ENCODE data around the gene WDTC1.
"Not testable (repeated sequence)": the region's sequence is repeated elsewhere in the genome, so short reads cannot be mapped to it uniquely, and the experiment has no call there.

WDTC1 gene

DNA sequence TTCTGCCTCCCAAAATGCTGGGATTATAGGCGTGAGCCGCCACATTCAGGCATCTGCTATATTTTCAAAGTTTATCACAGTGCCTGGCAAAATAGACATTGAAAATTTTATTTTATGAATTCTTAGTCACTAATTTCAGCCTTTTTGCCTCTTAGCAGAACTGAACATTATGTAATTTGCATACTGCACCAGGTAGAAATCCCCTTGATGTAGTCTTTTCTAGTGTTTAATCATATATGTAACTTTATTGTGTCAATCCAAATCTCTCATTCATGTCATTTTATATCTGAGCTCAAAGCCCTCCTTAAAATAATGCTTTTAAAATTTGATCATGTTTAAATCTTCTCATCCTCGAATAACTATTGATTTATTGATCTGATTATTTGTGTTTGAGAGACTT lies 19.2 kb downstream of the WDTC1 start:
- DNase-seq = no peak

DNA sequence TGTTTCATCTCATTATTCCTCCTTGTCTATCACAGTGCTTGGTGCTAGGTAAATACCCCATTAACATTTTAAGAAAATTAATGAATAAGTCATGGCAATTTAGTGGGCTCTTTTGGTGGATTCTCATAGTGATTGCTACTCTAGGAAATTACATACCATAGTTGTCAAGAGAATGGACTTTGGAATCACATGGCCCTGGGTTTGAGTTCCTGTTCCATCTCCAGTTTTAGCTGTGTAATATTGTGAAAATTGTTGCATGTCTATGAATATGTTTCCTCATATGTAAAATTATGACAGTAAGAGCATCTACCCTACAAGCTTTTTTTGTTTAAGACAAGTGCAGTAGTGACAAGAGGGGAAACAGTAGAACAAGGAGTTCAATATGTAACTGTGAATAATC lies 20.7 kb downstream of the WDTC1 start:
- DNase-seq = no peak

DNA sequence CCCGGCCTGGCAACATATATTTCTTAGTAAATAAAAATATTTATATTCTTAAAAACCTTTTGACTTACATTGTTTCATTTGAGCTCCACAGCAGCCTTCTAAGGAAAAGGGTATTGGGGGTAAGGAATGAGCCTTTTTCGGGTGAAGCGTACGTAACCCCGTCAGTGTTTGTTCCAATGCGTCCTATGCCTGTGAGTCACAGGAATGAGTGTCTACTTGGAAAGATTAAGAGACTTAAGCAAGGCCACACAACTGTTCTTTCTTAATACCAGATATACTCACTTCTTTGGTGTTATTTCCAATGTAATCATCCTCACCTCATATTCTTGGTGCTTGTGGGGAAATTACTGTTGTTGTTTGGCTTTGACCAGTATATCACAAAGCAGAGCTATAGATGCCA lies 22.7 kb downstream of the WDTC1 start:
- DNase-seq = no peak

DNA sequence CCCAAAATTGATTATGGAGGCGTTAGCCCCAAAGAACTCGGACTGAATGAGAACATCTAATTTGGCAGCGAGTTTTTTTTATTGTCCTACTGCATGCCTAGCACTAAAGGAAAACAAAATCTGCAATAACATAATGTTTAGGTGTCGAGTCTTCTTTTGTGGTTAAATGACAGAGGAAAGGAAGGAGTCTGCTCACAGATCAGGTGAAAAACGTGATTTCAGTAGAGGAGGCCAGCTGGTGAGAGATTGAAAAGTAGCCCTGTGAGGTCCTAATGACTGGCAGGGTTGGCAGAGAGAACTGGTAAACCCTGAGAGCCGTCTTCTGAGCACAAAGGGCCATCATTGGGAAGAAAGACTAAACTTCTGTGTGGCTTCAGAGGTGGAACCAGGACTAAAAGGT lies 24.2 kb downstream of the WDTC1 start:
- DNase-seq = no peak

DNA sequence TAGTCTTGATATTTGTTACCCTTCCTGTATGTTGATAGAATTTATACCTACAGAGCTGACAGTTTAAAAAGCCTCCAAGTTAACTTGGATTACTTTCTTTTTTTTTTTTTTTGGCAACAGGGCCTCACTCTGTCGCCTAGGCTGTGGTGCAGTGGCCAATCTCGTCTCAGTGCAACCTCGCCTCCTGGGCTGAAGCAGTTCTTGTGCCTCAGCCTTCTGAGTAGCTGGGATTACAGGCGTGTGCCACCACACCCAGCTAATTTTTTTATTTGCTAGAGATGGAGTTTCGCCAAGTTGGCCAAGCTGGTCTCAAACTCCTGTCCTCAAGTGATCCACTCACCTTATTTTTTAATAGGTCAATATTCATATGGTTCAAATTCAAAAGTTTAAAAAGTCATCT lies 32.7 kb downstream of the WDTC1 start:
- no peak for DNase-seq

DNA sequence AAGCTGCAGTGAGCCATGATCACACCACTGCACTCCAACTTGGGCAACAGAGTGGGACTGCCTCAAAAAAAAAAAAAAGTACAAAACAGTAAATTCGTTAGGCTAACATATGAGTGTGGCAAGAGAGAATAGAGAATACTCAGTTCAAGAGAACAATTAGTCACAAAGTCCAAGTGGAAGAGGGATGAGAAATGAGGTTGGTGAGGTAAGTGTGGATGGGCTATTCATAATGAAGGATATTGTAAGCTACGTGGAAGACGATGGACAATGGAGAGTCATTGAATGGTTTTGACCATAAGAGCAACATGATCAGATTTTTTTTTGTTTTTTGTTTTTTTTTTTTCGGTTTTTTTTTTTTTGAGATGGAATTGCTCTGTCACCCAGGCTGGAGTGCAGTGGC lies 34.8 kb downstream of the WDTC1 start:
- DNase-seq = no peak

DNA sequence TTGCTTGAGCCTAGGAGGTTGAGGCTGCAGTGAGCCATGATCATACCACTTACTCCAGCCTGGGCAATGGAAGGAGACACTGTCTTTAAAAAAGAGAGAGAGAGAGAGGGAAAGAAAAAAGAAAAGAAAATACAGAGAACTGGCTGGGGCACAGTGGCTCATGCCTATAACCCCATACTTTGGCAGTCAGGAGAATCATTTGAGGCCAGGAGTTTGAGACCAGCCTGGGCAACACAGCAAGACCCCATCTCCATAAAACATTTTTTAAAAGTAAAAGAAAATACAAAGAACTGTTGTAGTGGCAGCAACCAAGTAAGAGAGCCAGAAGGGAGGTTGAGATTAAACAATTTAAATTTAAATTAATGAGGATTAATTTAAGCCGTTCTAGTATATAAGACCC lies 39.8 kb downstream of the WDTC1 start:
- no peak for DNase-seq

DNA sequence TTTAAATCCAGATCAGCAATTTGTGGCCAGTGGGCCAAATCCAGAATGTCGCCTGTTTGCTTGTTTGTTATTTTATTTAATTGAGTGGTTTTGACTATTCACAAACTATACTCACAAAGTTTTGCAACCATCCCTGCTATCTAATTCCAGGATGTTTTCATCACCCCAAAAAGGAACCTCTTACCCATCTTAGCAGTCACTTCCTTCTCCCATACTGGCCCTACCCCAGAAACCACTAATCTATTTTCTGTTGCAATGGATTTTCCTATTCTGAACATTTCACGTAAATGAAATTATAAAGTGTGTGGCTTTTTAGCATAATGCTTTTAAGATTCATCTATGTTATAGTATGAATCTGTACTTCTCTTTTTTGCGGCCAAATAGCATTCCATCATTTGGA lies 41.3 kb downstream of the WDTC1 start:
- peak; percentile 3 for DNase-seq

DNA sequence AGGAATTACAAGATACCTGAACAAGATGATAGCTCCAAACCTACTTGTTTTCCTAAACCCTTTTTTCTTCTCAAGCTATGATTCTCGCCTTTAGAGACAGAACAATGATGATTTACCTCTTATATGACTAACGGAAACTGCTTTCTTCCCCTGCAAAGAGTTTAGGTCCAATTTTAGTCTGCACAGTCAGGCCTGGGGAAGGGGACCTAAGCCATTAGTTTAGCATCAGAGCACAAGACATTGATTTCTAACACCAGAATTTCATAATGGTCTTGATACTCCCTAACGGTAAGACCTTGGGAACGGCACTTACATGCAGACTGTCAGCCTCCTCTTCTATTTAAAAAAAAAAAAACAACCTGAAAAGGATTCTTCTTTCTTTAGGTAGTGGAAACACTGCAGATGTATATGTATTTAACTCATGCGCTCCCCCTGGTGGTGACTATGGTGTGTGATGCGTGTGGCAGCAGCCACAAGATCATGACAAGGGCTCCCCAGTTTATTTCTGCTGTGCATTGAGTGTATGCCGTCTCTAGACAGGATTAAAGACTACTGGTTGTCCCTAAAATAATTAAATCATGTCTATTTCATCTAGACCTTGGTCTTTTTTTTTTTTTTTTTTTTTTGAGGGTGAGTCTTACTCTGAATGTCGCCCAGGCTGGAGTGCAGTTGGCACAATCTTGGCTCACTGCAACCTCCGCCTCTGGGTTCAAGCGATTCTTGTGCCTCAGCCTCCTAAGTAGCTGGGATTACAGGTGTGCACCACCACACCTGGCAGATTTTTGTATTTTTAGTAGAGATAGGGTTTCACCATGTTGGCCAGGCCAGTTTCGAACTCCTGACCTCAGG lies 50.2 kb downstream of the WDTC1 start:
- DNase-seq = peak; percentile 87

DNA sequence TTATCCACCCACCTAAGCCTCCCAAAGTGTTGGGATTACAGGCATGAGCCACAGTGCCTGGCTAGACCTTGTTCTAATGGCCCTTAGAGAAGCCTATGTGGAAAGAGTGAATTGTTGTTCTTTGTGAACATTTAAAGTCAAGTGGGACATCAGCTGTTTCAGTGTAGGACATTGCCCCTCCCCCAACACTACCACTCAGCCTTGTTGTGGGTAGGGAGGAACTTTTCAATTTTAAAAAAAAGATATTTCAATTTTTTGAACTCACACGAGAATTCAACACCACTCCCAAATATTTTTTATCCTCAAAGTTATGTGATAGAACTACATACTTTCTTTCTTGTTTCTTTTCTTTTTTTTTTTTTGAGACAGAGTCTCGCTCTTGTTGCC lies 50.8 kb downstream of the WDTC1 start:
- DNase-seq = no peak

DNA sequence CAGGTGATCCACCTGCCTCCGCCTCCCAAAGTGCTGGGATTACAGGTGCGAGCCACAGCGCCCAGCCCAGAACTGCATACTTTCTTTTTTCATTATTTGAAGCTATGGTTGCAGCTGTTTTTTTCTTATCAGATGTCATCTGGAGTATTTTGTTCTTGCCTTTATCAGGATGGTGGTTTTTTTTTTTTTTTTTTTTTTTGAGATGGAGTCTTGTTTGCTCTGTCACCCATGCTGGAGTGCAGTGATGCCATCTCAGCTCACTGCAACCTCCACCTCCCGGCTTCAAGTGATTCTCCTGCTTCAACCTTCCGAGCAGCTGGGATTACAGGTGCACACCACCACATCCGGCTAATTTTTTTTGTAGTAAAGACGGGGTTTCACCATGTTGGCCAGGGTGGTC lies 51.4 kb downstream of the WDTC1 start:
- not testable (repeated sequence) for DNase-seq

DNA sequence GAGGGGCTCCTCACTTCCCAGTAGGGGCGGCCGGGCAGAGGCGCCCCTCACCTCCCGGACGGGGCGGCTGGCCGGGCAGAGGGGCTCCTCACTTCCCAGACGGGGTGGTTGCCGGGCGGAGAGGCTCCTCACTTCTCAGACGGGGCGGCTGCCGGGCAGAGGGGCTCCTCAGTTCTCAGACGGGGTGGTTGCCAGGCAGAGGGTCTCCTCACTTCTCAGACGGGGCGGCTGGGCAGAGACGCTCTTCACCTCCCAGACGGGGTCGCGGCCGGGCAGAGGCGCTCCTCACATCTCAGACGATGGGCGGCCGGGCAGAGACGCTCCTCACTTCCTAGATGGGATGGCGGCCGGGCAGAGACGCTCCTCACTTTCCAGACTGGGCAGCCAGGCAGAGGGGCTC lies 54.7 kb downstream of the WDTC1 start:
- not testable (repeated sequence) for DNase-seq

DNA sequence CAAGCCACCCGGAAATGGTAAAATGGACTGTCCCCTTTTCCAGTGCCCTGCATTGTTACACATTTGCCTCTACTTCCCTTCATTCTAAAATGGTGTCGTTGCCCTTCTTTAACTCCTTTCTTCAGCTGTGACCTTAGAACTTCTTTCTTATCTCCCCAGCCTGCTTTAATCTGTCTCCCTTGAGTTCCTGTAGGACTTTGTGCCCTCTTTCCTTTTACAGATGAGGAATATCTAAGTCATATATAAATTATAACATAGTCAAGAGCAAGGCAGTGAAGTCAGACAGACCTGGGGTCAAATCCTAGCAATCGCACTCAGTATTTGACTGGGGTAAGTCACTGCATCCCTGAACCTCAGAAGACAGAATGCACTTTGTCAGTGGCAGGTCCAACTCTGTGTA lies 56.1 kb downstream of the WDTC1 start:
- DNase-seq = no peak

DNA sequence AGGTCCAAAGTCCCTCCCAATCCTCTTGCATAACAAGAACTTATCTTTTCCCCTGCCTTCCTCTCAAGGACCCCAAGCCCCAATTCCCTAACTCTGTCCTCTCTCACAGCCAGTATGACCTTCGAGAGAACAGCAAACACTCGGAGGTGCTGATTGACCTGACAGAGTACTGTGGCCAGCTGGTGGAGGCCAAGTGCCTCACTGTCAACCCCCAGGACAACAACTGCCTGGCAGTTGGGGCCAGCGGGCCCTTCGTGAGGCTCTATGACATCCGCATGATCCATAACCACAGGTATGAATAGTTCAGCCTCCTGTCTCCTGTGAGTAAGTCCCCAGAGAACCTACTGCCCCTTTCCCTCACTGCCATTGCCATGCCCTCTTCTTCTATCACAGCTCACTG lies 57.7 kb downstream of the WDTC1 start:
- no peak for DNase-seq

DNA sequence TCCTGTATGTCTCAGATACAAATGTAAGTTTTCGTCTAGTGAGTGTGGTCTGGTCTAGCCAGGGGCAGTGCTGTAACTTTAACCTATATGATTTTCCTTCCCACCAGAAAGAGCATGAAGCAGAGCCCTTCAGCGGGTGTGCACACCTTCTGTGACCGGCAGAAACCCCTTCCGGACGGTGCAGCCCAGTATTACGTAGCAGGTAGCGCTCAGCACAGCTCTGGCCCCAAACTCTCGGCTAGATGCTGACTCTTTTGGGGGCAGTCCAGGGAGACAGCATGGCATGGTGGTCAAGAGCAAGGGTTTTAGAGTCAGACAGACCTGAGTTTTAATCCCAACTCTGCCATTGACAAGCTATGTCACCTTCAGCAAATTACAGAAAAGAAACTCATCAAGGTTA lies 59.5 kb downstream of the WDTC1 start:
- DNase-seq = no peak

DNA sequence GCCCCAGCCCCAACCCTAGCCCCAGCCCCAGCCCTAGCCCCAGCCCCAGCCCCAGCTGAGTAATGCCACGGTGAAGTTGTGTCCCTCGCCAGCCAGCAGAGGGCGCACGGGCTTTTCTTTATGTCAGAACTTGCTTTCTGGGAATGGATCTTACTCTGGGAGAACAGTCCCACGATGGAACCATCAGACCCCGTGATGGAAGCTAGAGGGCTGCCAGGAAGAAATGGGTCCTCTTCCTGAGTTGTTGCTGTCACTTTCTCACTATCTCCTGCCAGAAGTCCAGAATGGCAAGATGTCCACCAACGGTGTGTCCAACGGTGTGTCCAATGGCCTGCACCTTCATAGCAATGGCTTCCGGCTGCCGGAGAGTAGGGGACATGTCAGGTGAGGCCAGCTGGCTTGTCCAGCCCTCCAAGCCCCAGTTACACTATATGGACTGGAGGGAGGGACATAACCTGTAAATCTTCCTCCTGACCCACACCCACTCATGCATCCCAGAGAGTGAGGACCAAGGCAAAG lies 62.4 kb downstream of the WDTC1 start:
- DNase-seq = peak; percentile 57

DNA sequence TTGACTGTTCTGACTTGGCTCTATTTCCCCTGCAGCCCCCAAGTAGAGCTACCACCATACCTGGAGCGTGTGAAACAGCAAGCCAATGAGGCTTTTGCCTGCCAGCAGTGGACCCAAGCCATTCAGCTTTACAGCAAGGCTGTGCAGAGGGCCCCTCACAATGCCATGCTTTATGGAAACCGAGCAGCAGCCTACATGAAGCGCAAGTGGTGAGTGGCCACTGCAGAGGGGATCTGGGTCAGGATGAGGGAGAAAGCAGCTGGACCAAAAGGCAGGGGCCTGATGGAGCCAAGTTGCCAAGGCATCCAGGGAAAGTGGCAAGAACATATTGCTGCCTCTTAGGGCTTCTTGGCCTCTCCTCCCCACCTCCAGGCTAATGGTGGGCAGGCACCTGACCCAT lies 63.5 kb downstream of the WDTC1 start:
- no peak for DNase-seq

DNA sequence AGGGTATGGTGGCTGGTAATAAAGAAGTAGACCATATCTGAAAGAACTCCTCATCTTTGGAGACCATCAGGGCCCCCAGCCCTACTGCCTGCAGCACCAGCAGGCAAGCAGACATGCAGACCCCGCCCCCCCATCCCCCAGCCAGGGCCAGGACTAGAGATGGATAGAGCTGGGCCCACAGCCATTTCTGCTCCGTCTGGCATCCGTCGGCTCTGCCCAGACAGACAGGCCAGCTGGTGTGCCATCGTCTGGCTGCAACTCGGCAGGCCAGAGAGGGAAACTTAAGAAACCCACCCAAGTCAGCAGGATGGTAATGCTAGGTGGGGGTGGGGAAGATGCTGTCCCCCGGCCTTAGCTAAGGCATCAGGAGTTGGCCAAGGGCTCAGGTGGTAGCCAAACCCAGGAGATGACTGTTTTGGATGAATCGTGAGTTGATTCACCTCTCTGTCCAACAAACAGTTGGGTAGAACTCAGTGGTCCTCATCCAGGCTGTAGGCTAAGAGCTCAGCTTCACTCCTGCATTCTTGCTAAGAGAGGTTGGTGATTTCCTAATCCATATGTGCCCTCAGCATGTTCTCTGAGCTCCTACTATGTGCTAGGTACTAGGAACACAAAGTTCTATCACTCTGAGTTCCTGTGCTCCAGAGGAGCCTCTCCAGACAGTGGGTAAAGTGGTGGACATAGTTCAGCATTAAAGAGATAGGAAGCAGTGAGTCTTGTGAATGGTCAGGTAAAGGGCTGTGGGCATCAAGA lies 64.4 kb downstream of the WDTC1 start:
- no peak for DNase-seq

DNA sequence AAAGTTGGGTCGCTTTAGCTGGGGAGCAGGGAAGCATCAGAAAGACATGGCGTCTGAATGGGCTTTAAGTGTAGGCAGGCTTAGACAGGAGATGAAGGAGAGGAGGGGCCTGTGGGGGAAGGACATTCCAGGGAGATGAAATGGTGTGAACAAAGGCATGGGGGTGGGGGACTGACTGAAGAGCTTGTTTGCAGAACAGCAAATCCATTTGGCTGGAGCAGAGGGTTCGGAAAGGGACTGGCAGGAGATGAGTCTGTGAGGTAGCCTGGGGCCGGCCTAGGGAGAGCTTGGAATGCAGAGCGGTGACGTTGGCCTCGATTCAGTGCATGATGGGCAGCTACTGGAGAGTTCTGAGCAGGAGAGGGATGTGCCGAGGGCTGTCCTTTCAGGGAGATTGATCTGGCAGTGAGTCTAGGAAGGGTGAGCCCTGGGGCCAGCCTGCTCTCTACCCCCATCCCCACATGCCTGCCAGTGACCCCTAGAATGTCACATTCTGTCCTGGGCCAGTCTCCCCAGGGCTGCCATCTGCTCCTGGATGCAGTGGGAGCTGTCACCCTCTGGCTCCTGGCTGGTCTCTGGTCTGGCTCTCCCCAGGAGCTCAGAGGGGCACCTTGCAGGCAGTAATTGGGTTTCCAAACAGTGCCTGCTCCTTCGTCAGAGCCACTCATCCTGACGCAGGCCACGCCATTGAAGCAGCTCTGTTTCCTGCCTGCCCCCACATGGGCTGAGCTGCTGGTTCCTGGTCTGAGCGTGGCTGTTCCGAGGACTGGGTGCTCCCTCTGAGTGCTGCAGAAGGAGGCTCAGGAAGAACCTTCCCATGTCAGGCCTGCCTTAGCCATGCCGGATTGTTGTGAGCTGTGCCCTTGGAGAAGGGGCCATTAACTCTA lies 65.2 kb downstream of the WDTC1 start:
- DNase-seq = no peak

DNA sequence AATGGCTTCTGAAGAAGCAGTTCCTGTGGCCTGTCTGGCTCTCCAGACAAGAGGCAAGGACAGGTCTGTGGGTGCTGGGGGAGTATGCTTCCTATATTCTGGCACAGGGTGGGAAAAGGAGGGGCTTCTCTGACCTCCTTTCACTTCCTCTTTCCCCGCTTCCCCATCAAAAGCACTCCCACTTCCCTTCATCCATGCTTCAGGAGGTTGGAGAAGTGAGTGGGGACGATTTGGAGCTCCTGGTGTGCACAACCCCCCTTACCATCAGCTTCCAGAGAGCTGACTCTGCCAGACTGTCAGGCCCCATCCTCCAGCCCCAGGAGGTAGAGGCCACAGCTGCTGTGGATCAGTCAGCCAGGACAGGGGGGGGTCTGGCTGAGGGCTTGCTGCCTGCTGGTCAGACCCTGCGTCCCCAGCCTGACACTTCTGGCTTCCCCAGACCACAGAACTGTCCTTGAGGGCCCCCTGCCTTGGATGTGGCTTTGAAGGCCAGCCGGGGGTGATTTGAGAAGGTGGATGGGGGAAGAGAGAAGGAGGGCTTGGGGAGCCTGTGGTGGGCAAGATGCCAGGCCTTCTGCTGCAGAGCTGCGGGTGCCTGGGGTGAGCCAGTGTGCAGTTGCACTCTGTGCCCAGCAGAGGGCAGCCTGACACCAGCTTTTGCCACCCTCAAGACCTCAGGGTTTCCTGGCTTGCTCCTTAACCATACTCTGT lies 66.1 kb downstream of the WDTC1 start:
- peak; percentile 82 for DNase-seq

DNA sequence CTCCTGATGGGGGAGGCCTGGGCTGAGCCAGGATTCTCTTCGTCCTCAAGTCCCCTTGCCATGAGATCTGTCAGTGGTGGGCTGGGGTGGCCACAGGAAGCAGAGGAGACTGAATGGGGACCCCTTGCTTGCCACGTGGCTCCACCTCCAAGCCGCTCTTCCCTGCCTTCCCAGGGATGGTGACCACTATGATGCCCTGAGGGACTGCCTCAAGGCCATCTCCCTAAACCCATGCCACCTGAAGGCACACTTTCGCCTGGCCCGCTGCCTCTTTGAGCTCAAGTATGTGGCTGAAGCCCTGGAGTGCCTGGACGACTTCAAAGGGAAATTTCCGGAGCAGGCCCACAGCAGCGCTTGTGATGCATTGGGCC lies 66.6 kb downstream of the WDTC1 start:
- no peak for DNase-seq

DNA sequence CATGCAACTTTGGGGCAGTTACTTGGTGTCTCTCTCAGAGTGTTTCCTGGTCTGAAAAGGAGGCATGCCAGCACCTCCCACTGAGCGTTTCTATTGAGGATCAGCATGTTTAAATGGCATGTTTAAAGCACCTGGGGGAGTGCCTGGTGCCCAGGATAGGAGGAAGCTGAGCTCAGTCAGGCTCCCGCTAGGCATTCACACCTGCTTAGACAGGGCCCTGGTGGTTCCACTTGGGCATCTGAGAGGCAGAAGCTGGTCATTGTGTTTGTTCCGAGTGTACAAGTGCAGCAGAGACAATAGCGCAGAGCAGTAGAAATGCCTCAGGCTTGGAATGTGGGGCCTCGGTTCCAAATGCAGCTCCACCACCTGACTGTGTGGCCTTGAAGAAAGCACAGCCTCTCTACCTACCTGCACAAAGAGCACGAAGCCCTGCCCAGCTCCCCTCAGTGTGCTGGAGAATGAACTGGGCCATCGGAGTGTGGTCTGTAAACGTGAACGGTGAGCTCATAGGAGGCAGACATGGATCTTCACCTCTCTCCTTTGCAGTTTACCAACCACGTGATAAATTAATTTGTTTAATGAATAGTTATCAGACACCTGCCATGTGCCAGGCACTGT lies 67.3 kb downstream of the WDTC1 start:
- no peak for DNase-seq

Measured in OCI-M1 (cell line).